Activated T-helper 17 cell treated with anti-CD3 and anti-CD28 coated beads, Interleukin-2, amount 50 U/mL, for 72 hours (primary cell): ENCODE results near the gene GLT8D1. TPM values are rescaled to one million over a fixed set of nuclear protein-coding genes. Genes with fewer than 3 reads are reported as not detected.

Experiments
- total RNA-seq, 2 donors: library from RNA; stranded (reverse); gene quantifications; one replicate each; pipeline ENCODE4 v1.2.3, GENCODE V29; 2022

The GLT8D1 gene
- total RNA-seq, 2 donors from 2014 or later, result 34.6 to 37.3 TPM

Other genes starting within 250 kb of the GLT8D1 start
- under 1 TPM; 0.19 to 0.26 TPM for gene STAB1, start 210.5 kb downstream of the GLT8D1 start, total RNA-seq
- gene NT5DC2, start 171.9 kb downstream of the GLT8D1 start, total RNA-seq, result 10 to 100 TPM; 23.3 to 54.7 TPM
- gene UQCC5, start 169.2 kb downstream of the GLT8D1 start, total RNA-seq, result 10 to 100 TPM in 1 of 2 donors, 1 to 10 TPM in 1; 7.9 to 12.0 TPM
- 10 to 100 TPM; 88.4 to 88.6 TPM for gene PBRM1, start 19.9 kb downstream of the GLT8D1 start, total RNA-seq
- 100 to 1,000 TPM; 165 to 189 TPM for gene GNL3, start 19.8 kb downstream of the GLT8D1 start, total RNA-seq
- gene SPCS1, start 315 bp upstream of the GLT8D1 start, total RNA-seq, result 100 to 1,000 TPM in 1 of 2 donors, 10 to 100 TPM in 1; 66.2 to 106 TPM
- gene NEK4, start 65.1 kb upstream of the GLT8D1 start, total RNA-seq, result 10 to 100 TPM in 1 of 2 donors, 1 to 10 TPM in 1; 3.1 to 17.7 TPM
- gene ITIH1, start 71.8 kb upstream of the GLT8D1 start, total RNA-seq, result not detected
- not detected for gene ITIH3, start 89.0 kb upstream of the GLT8D1 start, total RNA-seq
- gene ITIH4, start 124.9 kb upstream of the GLT8D1 start, total RNA-seq, result 10 to 100 TPM in 1 of 2 donors, 1 to 10 TPM in 1; 5.5 to 12.8 TPM
- 1 to 10 TPM in 1 of 2 donors, not detected in 1; 2.8 TPM for gene MUSTN1, start 129.2 kb upstream of the GLT8D1 start, total RNA-seq
- gene STIMATE, start 191.8 kb upstream of the GLT8D1 start, total RNA-seq, result 10 to 100 TPM; 13.6 to 39.0 TPM